Fibroblast of mammary gland (primary cell): ENCODE measurements around the gene KRT27.

ENCODE experiments used
- DNase-seq: peaks from one replicate; pipeline ENCODE4 v3.0.0-alpha.2; 2010; ENCODE audit warnings: low read depth
- H3K4me3 ChIP-seq: 2 replicates; pipeline ENCODE4 v1.5.1; 2011; ENCODE audit warnings: low read depth, mild to moderate bottlenecking, low read length, moderate library complexity; ENCODE audit not compliant: control insufficient read depth
- TF ChIP-seq, protein P1 (sequence below): conservative IDR thresholded peaks from 2 replicates; pipeline ENCODE4 v1.5.1; 2011; ENCODE audit warnings: low read depth, low read length, inconsistent platforms; ENCODE audit not compliant: control insufficient read depth, insufficient read depth

The KRT27 gene

DNA sequence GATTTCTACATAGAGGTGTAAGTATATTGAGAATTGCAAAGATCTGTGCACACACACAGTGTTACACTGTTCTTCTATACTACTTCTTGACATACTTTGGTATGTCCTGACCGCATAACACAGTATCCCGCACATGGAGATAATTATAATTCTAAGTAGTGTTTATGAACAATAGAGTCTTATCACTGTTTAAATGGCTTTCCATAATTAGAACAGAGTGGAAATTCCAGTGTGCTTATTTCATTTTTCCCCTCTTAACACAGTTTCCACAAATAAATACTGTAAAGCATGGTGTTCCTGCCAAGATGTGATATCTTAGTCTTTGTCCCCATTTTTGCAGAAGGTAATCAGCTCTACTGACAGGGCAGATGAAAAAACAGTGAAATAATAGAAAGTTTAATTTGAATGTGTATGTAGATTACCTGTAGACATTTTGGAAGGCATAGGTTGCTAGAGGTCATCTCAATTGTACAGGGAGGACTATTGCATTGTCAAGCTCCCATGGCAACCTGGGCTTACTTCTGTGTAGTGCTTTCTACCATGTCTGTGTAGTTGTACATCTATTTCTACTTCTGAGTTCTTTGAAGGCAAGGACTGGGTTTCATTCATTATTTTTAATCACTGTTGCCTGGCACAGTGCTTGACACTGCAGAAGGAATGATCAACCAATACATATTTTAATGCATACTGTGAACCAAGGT lies 27.5 kb upstream of the KRT27 start:
- TF ChIP-seq, protein P1, sequence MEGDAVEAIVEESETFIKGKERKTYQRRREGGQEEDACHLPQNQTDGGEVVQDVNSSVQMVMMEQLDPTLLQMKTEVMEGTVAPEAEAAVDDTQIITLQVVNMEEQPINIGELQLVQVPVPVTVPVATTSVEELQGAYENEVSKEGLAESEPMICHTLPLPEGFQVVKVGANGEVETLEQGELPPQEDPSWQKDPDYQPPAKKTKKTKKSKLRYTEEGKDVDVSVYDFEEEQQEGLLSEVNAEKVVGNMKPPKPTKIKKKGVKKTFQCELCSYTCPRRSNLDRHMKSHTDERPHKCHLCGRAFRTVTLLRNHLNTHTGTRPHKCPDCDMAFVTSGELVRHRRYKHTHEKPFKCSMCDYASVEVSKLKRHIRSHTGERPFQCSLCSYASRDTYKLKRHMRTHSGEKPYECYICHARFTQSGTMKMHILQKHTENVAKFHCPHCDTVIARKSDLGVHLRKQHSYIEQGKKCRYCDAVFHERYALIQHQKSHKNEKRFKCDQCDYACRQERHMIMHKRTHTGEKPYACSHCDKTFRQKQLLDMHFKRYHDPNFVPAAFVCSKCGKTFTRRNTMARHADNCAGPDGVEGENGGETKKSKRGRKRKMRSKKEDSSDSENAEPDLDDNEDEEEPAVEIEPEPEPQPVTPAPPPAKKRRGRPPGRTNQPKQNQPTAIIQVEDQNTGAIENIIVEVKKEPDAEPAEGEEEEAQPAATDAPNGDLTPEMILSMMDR = no peak
- no peak for DNase-seq
- H3K4me3 ChIP-seq = no peak overlapping the region

DNA sequence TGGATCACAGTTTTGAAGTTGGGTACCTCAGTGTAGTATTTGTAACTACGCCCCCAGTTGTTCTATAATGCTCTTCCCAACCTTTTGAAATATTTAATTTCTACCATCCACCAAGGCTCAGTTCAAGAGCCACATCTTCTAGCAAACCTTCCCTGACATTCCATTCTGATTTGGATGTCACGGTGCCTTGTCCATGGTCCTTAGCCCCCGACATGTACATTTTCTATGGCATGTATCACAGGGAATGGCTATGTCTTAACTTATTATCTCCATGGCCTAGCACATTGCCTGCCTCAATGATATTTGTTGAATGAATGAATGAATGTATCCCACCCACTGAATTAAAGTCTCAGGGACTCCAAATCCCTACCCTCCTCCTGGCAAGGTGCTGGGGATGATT lies 23.8 kb upstream of the KRT27 start:
- H3K4me3 ChIP-seq = no peak overlapping the region
- DNase-seq = no peak
- TF ChIP-seq, protein P1 = no peak

DNA sequence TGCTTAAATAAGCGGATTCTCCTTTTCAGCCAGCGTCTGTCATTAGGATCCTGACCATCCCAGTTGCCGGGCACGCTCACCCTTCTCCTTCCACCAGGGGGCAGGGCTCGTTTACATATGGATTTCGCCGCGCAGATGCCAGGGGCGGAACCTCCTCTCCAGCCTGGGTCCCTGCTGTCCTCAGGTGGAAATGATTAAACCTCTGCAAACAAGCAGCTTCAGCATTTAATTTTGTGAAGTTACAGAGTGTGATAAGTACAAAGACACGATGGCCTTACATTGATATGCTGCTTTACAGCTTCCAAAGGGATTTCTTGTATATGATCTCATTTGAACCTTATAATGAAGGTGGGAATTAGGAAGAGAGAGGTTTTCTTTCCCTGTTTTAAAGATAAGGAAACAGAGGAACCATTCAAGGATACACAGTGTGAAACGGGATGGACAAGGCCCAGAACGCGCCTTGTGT lies 21.3 kb upstream of the KRT27 start:
- DNase-seq = peak; percentile 69
- TF ChIP-seq, protein P1 = peak; percentile 87
- no peak overlapping the region for H3K4me3 ChIP-seq

GRCh38 chr17:40801157-40801556 lies 18.8 kb upstream of the KRT27 start:
- DNase-seq = no peak
- TF ChIP-seq, protein P1 = no peak
- H3K4me3 ChIP-seq = no peak overlapping the region

GRCh38 chr17:40800381-40800780 lies 18.0 kb upstream of the KRT27 start:
- no peak overlapping the region for H3K4me3 ChIP-seq
- no peak for DNase-seq
- TF ChIP-seq, protein P1 = no peak

DNA sequence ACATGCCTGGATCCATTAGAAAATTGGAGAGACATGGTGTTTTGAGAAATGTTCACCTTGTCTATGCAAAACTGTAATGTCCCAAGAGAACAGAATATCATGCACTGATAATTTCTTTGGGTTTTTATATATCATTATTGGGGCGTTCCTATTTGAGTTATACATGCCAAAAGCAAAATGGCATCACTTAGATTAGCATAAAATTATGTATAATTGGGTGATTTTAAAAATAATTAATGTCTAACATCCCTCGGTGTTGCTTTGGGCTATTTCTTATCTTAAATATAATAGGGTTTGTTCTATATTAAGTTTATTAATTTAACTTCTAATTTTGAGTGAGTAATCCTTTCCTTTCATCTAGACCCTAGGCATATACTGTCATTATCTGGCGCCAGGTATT lies 17.5 kb upstream of the KRT27 start, which contains the start of gene KRT28:
KRT28 (minus strand) TSS at position 101 of the 400 bp plus-strand sequence; CDS start at position 35, 66 bp downstream.
- DNase-seq = no peak
- TF ChIP-seq, protein P1 = no peak
- no peak within 1 kb of the TSS for H3K4me3 ChIP-seq
